Fibroblast of the aortic adventitia (primary cell): ENCODE measurements around the gene LUZP4. TPM values are rescaled to one million over a fixed set of nuclear protein-coding genes. Genes with fewer than 3 reads are reported as not detected.
"Not testable (repeated sequence)": the region's sequence is repeated elsewhere in the genome, so short reads cannot be mapped to it uniquely, and the experiment has no call there.

Experiments
- DNase-seq: peaks from one replicate; pipeline ENCODE4 v3.0.0-alpha.2; 2010; ENCODE audit warnings: low read depth
- H3K4me3 ChIP-seq: 2 replicates; pipeline ENCODE4 v1.5.1; 2011; ENCODE audit warnings: low read depth, mild to moderate bottlenecking, control low read depth, low read length, moderate library complexity
- CTCF ChIP-seq: IDR thresholded peaks from 2 replicates; pipeline ENCODE4 v1.5.1; 2011; ENCODE audit warnings: mild to moderate bottlenecking, low read length, control low read depth, inconsistent platforms; ENCODE audit not compliant: insufficient read depth
- total RNA-seq: library from RNA; depleted of rRNA; stranded (reverse); fragments of >200 nt; gene quantifications from 2 replicates; pipeline ENCODE4 v1.2.3, GENCODE V29; 2012; ENCODE audit warnings: low replicate concordance

The LUZP4 gene
- total RNA-seq, 1 donor: not detected

DNA sequence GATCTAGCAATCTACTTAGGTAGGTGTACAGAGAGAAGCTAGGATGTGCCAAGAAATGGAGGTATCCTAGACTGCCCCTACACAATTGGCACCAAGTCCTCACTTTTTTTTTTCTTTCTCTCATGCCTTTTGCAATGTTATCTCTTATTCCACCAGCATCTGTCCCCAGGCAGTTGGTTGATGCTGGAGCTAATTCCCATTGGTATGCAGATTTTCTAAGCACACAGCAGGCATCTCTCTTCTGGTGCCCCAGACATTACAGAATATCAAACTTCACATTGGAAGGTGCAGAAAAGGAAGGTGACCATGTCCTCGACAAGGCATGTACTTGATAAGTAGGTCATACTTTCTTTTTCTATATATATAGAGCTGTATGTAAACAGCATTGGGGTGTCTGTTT lies 21.6 kb downstream of the LUZP4 start:
- no peak for DNase-seq
- H3K4me3 ChIP-seq: no peak overlapping the region
- no peak for TF ChIP-seq CTCF

- no peak for DNase-seq
- no peak for TF ChIP-seq CTCF
- no peak overlapping the region for H3K4me3 ChIP-seq
These were observed 22.1 kb downstream of the LUZP4 start for GRCh38 chrX:115311601-115312001.

- no peak overlapping the region for H3K4me3 ChIP-seq
- TF ChIP-seq CTCF: no peak
- DNase-seq: no peak
These were observed 28.6 kb downstream of the LUZP4 start for GRCh38 chrX:115318139-115318538.

GRCh38 chrX:115322375-115322774 lies 32.9 kb downstream of the LUZP4 start:
- DNase-seq: no peak
- no peak overlapping the region for H3K4me3 ChIP-seq
- TF ChIP-seq CTCF: no peak

DNA sequence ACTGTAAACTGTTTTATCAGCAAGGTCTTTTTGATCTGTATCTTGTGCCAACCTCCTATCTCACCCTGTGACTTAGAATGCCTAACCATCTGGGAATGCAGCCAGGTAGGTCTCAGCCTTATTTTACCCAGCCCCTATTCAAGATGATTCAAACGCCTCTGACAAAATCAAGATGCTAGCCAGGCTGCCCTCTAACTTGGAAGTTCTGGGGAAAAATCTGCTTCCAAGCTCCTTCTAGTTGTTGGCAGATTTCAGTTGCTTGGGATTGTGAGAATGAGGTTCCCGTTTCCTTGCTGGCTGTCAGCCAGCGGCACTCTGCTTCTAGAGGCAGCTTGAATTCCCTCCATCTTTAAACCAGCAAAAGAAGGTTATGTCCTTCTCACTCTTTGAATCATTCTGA lies 34.7 kb downstream of the LUZP4 start:
- TF ChIP-seq CTCF: no peak
- H3K4me3 ChIP-seq: no peak overlapping the region
- peak; percentile 83 for DNase-seq

GRCh38 chrX:115329282-115329681 lies 39.8 kb downstream of the LUZP4 start:
- DNase-seq, H3K4me3 ChIP-seq: not testable (repeated sequence)

- H3K4me3 ChIP-seq: peak overlapping the region; percentile 48
- peak; percentile 87 for DNase-seq
- TF ChIP-seq CTCF: peak; percentile 91
These were observed 41.1 kb downstream of the LUZP4 start for GRCh38 chrX:115330498-115331168.
